NCI-H510A treated with DMSO at 0.1 percent for 48 hours (cell line): ENCODE data around the gene MGAT5.

Source experiments
- DNase-seq: peaks from one replicate; lab custom pipeline; 2025; lab: John Stamatoyannopoulos, UW

MGAT5 gene

DNA sequence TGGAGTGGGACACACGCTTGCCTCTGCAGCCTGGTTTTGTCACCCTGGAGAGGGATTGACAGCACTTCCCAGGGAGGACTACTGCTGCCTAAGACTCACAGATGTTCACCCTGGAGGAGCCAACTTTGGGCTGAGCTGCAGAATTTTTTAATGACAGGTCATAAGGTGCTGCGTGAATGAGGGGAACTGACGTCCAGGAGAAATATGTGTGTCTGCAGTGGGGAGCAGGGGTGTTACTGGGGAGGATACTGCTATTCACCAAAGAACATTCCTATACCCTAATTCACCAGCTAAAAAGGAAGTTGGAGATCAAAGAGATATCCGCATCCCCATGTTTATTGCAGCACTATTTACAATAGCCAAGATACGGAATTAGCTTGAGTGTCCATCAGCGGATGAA lies 144.4 kb downstream of the MGAT5 start:
- DNase-seq = no peak

DNA sequence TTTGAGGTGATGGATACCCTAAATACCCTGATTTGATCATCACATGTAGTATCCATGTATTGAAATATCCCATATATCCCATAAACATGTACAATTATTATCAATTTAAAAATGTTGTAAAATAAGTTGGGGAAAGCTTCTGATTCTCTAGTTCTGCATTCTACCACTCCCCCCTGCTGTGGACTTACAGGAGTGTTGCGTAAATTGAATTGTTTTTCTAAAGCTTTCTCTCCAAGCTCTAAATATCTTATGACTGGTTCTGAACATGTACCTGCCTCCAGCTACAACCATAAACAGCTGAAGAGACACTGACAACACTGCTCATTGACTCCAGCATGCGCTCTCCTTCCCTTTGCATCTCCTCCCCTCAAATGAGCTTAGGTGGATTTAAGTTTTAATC lies 145.2 kb downstream of the MGAT5 start:
- DNase-seq = no peak

GRCh38 chr2:134401081-134401497 lies 147.2 kb downstream of the MGAT5 start:
- no peak for DNase-seq

- DNase-seq = no peak
These were observed 147.9 kb downstream of the MGAT5 start for GRCh38 chr2:134401789-134402188.

- no peak for DNase-seq
These were observed 148.5 kb downstream of the MGAT5 start for GRCh38 chr2:134402410-134402809.

GRCh38 chr2:134405611-134406081 lies 151.8 kb downstream of the MGAT5 start:
- DNase-seq = no peak

DNA sequence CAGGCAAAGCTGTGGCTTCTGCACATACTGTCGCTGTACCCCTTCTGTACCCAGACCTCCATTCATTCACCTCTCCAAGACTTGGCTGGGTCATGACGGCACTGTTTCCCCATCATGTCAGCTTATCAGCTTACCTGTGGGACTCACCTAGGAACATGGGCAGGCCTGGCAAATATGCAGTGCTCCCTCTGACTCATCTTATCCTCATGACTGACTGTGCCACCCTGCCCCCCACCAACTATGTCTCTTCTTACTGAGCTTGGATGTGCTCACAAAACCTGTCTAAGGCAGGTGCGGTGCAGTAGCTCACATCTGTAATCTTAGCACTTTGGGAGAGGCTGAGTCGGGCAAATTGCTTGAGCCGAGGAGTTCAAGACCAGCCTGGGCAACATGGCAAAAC lies 152.4 kb downstream of the MGAT5 start:
- DNase-seq = no peak

DNA sequence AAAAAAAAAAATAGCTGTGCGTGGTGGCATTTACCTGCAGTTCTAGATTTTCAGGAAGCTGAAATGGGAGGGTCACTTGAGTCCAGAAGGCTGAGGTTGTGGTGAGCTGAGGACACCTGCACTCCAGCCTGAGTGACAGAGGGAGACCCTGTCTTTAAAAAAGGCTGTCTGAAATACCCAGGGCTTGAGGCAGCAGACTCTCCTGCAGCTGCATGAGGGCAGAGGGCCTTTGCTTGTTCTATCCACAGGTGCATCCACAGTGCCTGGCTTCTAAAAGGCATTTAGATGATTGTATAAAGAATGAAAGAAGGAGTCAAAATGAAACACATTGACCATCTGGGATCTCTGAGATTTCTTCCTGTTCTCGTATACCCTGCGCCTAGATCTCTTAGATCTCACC lies 152.9 kb downstream of the MGAT5 start:
- no peak for DNase-seq

DNA sequence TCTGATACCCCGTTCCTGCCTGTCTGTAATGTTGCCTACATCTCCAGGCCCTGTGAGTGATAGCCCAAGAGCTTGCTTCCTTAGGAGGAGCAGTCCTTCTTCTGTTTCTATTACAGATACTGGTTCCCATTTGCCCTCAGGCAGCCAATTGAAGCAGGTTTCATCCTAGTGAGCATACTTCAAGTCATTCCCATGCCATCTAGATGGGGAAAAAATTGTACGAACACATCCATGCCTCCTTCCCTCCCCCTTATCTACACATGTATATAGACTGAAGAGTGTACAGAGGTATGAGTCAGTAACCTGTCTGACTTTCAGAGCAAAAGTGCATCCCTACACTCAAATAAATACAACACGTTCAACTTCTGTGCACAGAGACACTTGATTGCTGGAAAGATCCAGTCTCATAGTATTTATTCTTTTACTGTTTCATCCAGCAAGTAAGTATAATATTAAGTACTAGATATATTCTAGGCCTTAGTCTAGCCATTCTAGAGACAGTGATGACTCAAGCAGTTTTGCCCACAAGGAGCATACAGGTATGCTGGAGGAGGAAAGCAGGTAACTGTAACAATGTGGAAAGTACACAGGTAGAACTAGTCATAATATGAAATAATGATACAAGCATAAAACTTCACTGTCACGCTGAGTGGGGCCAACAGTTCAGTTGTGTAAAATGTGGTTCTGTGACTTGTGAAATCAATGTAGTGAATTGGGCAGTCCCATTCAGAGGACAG lies 153.4 kb downstream of the MGAT5 start:
- DNase-seq = no peak

GRCh38 chr2:134408386-134408785 lies 154.5 kb downstream of the MGAT5 start:
- DNase-seq = no peak

DNA sequence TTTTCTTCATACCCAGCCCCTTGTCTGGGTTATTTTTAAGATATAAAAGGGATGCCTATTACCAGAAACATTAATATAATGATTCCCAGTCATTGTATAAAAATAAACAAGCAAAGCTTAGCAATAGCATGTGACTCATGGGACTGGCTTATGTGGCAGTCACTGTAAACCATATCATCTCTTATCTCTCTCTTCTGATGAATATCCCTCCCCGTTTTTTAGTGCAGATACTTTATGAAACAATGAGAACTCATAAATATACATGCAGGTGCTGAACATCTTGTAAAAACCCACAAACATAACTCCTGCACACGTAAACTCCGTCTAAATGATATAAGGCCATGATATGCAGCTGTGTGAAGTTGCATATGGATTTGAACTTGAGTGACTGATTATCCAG lies 154.9 kb downstream of the MGAT5 start:
- no peak for DNase-seq

GRCh38 chr2:134410006-134410405 lies 156.1 kb downstream of the MGAT5 start:
- DNase-seq = no peak

GRCh38 chr2:134410831-134411231 lies 157.0 kb downstream of the MGAT5 start:
- no peak for DNase-seq

DNA sequence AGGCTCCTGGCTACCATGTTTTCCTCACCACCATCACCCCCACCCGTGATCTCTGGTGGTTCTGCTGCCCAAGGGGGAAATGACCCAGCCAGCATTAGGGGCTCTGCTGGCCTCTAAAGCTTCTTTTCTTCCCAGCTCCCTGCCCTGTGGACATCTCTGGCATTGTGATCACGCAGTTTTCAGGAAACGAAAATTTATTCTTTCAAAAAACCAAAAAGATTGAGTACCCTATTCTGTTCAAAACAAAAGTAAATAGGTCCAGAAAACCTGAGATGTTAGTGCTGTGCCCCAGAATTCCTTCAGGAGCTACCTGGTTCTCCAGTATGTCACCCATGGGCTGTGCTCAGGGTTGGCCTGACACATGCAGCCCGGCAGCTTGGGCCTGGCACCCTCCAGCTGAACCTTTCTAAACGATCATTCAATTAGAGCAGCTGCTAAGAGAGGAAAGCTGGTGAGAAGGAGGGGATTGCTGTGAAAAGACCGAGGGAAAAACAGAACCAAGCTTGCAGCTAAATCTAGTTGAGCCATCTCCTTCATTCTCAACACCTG lies 157.5 kb downstream of the MGAT5 start:
- no peak for DNase-seq

DNA sequence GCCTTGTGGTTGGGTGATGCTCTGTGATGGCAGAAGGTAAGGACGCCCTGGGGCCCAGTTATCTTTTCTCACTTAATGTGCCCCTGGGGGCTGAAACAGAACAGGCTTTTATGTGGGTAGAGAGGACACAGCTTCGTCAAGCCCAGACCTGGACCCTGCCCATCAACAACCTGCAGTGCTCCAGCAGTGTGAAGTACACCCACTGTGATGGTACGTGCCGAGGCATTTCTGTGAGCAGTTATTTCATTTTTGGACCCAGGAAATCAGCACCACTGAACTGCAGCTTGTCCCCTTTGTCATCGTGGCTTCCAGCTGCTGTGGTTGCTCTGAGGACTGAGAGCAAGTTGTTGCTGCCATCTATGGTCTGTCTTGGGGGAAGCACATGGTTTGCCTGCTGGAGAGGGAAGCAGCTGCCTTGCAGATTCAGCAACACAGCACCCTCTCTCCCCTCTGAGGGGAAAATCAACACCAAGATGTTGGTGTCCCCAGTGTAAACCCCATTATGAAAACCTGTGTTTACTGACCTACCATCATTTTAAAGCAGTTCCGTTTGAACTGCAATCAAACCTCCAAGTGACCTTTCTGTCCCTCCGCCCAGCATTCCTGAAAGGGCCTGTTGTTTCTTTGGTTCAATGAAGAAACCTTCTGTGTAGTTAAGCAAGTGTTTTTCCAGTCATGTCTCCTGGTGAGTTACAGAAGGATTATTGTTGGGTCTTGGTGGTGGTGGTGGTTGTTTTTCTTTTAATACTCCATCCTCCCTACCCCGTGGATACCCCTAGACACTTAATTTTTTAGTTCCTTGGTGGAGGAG lies 158.2 kb downstream of the MGAT5 start:
- peak; percentile 73 for DNase-seq

DNA sequence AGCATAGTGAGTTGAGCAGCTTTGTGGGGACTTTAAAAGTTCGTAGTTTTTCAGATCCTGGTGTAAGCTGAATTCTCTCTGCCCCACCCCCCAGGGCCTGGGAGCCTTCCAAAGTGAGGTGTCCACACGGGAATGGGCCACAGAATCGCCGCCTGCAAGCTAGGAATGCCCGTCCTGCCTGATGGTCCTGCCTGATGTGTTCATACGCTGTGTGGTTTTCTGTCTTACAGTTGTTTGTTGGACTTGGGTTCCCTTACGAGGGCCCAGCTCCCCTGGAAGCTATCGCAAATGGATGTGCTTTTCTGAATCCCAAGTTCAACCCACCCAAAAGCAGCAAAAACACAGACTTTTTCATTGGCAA lies 158.7 kb downstream of the MGAT5 start:
- DNase-seq = no peak

- no peak for DNase-seq
These were observed 159.6 kb downstream of the MGAT5 start for GRCh38 chr2:134413430-134413829.

DNA sequence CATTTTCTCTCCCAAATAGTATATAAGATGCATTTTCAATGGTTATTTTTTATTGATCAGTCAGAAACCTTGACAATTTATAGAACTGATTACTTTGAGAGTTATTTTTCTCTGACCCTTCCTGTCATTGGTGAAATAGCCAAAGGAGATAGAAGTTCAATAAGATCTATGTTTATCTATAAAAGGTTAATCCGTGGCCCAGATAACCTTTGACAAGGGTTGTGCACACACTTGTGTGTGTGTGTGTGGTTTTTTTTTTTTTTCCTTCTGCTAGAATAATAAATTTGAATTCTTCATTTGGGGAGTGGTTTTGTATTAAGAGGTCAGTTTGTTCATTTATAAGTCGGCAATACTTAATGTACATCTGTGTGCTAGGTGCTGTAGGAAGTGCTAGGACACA lies 160.0 kb downstream of the MGAT5 start:
- DNase-seq = no peak

DNA sequence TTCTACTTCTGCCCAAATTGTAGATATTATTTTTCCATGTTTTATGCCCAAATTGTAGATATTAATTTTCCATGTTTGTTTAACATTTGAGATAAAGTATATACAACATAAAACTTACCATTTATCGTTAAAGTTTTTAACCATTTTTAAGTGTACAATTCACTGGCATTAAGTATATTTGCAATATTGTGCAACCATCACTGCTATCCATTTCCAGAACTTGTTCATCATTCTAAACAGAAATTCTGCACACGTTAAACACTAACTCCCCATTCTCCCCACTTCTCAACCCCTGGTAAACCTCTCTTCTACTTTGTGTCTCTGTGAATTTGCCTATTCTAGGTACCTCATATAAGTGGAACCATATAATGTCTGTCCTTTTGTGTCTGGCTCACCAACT lies 162.1 kb downstream of the MGAT5 start:
- no peak for DNase-seq

- DNase-seq = no peak
These were observed 162.8 kb downstream of the MGAT5 start for GRCh38 chr2:134416637-134417036.

DNA sequence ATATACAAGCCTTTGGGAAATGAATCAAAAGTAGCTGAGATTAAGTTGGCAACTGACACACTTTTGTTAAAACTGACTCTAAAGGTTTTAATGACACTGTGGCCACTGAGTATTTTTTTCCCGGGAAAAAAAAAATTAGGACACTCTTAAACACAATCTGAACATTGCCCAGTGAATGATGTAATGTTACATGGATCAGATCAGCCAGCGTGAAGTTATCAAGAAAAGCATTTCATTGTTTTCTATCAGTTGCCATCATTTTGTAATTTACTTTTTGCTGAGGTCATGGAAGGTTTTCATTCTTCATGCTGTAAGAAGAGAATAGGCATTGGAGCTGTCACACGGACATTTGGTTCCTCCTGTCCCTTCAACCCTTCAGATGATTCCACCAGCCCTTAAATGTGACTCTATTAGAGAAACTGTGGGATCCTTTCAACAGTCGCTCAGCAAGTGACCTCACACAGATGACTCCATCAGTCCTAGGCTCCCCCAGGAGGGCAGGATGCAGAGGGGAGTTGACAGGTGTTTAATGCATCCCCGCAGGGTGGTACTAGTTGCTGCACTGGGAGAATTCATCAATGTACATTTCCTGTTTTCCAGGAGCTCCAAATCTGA lies 164.2 kb downstream of the MGAT5 start:
- no peak for DNase-seq

DNA sequence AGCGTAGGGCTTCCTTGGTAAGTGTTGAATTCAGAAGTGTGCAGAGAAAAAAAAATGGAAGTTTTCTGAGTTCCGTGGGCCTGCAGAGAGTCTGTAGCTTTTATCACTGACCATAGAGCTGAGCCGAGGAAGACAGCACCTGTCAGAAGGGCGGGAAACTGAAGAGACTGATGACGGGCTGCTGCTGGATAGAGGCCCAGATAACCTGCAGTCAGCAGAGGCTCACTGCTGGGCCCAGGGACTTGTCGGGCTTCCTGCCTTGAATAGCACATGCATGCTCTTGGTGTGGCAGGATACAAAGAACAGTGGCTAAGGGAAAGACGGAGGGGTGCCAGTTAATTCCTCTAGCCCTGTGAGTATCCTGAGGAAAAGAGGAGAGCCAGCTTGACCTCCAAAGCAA lies 166.4 kb downstream of the MGAT5 start:
- DNase-seq = peak; percentile 10

- DNase-seq = no peak
These were observed 167.0 kb downstream of the MGAT5 start for GRCh38 chr2:134420920-134421319.
